SU-DHL-6 (cell line): ENCODE data around the gene MAP6D1.

ENCODE experiments used
- H2AFZ ChIP-seq: fragments of 200-600 bp; sonication (generic); 2 replicates; pipeline ENCODE4 v1.6.1; 2014; ENCODE audit warnings: low read depth, mild to moderate bottlenecking, moderate library complexity, mixed read lengths, antibody characterized with exemption, low read length; ENCODE audit not compliant: severe bottlenecking
- H3F3A ChIP-seq: fragments of 200-600 bp; shearing (Covaris generic); 2 replicates; pipeline ENCODE4 v1.6.0; 2016; ENCODE audit warnings: antibody characterized with exemption, mild to moderate bottlenecking; ENCODE audit not compliant: insufficient read depth
- H3K27ac ChIP-seq: fragments of 200-600 bp; sonication (generic); 2 replicates; pipeline ENCODE4 v1.5.1; 2016; ENCODE audit warnings: low read depth, mild to moderate bottlenecking, low read length, moderate library complexity, mixed read lengths
- H3K27me3 ChIP-seq: fragments of 200-600 bp; sonication (generic), shearing (Covaris generic); 2 replicates; pipeline ENCODE4 v1.6.0; 2014; ENCODE audit warnings: mild to moderate bottlenecking, low read length
- H3K36me3 ChIP-seq: fragments of 200-600 bp; sonication (generic); 2 replicates; pipeline ENCODE4 v1.6.1; 2014; ENCODE audit warnings: mild to moderate bottlenecking, low read length, mixed read lengths
- H3K4me2 ChIP-seq: fragments of 300-600, 200-600 bp; shearing (Covaris generic), sonication (generic); 2 replicates; pipeline ENCODE4 v1.6.0; 2014; ENCODE audit warnings: low read length, low read depth, mild to moderate bottlenecking; ENCODE audit not compliant: poor library complexity, severe bottlenecking
- H3K4me3 ChIP-seq: fragments of 200-600 bp; sonication (generic); 2 replicates; pipeline ENCODE4 v1.5.1; 2014; ENCODE audit warnings: antibody characterized with exemption, low read length, mild to moderate bottlenecking, mixed read lengths; ENCODE audit not compliant: insufficient read depth, poor library complexity, severe bottlenecking
- H3K79me2 ChIP-seq: fragments of 200-600 bp; sonication (generic); 2 replicates; pipeline ENCODE4 v1.6.1; 2014; ENCODE audit warnings: mild to moderate bottlenecking, low read length, moderate library complexity; ENCODE audit not compliant: insufficient read depth
- H3K9ac ChIP-seq: fragments of 200-600 bp; sonication (generic); 2 replicates; pipeline ENCODE4 v1.7.0; 2014; ENCODE audit warnings: mild to moderate bottlenecking, low read length
- H3K9me2 ChIP-seq: fragments of 200-600 bp; sonication (generic); replicated peaks from 2 replicates; pipeline ENCODE4 v1.6.1; 2014; ENCODE audit warnings: low read length; ENCODE audit not compliant: insufficient read depth
- H3K9me3 ChIP-seq: fragments of 200-600 bp; sonication (generic); 2 replicates; pipeline ENCODE4 v1.6.1; 2014; ENCODE audit warnings: low read length, mixed read lengths; ENCODE audit not compliant: insufficient read depth
- H4K20me1 ChIP-seq: fragments of 200-600 bp; sonication (generic); 2 replicates; pipeline ENCODE4 v1.6.1; 2014; ENCODE audit warnings: low read depth, mild to moderate bottlenecking, antibody characterized with exemption, low read length, moderate library complexity, mixed read lengths
- CTCF ChIP-seq: fragments of 200-600 bp; sonication (generic); IDR thresholded peaks from one replicate; pipeline ENCODE4 v1.5.1; 2017; ENCODE audit warnings: antibody characterized with exemption, mild to moderate bottlenecking, low read length, moderate library complexity; ENCODE audit not compliant: insufficient read depth, poor library complexity, severe bottlenecking
- EZH2phosphoT487 ChIP-seq: fragments of 200-600 bp; sonication (generic), shearing (Covaris generic); conservative IDR thresholded peaks from 2 replicates; pipeline ENCODE4 v1.6.1; 2018; ENCODE audit warnings: mild to moderate bottlenecking, antibody characterized with exemption, low read length, moderate library complexity, mixed read lengths

Gene MAP6D1

GRCh38 chr3:183815951-183816475 is 9.4 kb downstream of the MAP6D1 start:
- Histone ChIP-seq H3K27ac (peak overlapping the region; percentile 53), H3F3A (peaks cover 7% of the 10 kb centered on the region; the same call in 1 of the 2 replicates), H3K36me3 (no peaks in the 10 kb centered on the region), H2AFZ (no peak overlapping the region), H3K9ac (no peak overlapping the region), H3K27me3 (no peaks in the 10 kb centered on the region), H3K79me2 (no peaks in the 10 kb centered on the region), H4K20me1 (no peaks in the 10 kb centered on the region), H3K4me3 (no peak overlapping the region), H3K4me2 (peak overlapping the region; percentile 25), H3K9me3 (no peaks in the 10 kb centered on the region), H3K9me2 (no peaks in the 10 kb centered on the region)
- TF ChIP-seq CTCF (no peak), EZH2phosphoT487 (no peak)

GRCh38 chr3:183815563-183815940 is 9.8 kb downstream of the MAP6D1 start:
- Histone ChIP-seq H3K4me2 (peak overlapping the region; percentile 25), H3K27me3 (no peaks in the 10 kb centered on the region), H3F3A (peaks cover 7% of the 10 kb centered on the region; the same call in 1 of the 2 replicates), H3K79me2 (no peaks in the 10 kb centered on the region), H3K4me3 (no peak overlapping the region), H3K36me3 (no peaks in the 10 kb centered on the region), H3K9me2 (no peaks in the 10 kb centered on the region), H3K9ac (no peak overlapping the region), H2AFZ (no peak overlapping the region), H3K9me3 (no peaks in the 10 kb centered on the region), H4K20me1 (no peaks in the 10 kb centered on the region), H3K27ac (peak overlapping the region; percentile 53)
- TF ChIP-seq CTCF (no peak), EZH2phosphoT487 (no peak)

- H4K20me1 ChIP-seq = no peaks in the 10 kb centered on the region
- TF ChIP-seq CTCF (no peak), EZH2phosphoT487 (no peak)
- no peaks in the 10 kb centered on the region for H3K9me2 ChIP-seq
- H3K4me2 ChIP-seq = no peak overlapping the region
- peaks cover under 1% of the 10 kb centered on the region; the same call in 1 of the 2 replicates for H3K36me3 ChIP-seq
- H3F3A ChIP-seq = peaks cover 7% of the 10 kb centered on the region; the same call in 1 of the 2 replicates
- H3K79me2 ChIP-seq = no peaks in the 10 kb centered on the region
- no peaks in the 10 kb centered on the region for H3K27me3 ChIP-seq
- no peak overlapping the region for H3K27ac ChIP-seq
- no peak overlapping the region for H2AFZ ChIP-seq
- H3K9me3 ChIP-seq = no peaks in the 10 kb centered on the region
- H3K4me3 ChIP-seq = no peak overlapping the region
- H3K9ac ChIP-seq = no peak overlapping the region
Observed at GRCh38 chr3:183814240-183814639, 11.1 kb downstream of the MAP6D1 start.
